ENCODE data around the gene ACSBG1.
A peak's percentile ranks its signal among the peaks of the same experiment; 100 is the strongest.

The ACSBG1 gene

GRCh38 chr15:78220713-78221112 is 13.7 kb downstream of the ACSBG1 start:
- DNase-seq (ENCODE audit: low spot score), result no peak

- DNase-seq (ENCODE audit: low spot score), result no peak
Measured at GRCh38 chr15:78216276-78217104, 17.9 kb downstream of the ACSBG1 start.

GRCh38 chr15:78213956-78214355 is 20.4 kb downstream of the ACSBG1 start:
- DNase-seq (ENCODE audit: low spot score), result no peak

GRCh38 chr15:78213425-78213750 is 21.0 kb downstream of the ACSBG1 start:
- no peak for DNase-seq (ENCODE audit: low spot score)

- DNase-seq (ENCODE audit: low spot score), result peak; percentile 44
Measured at GRCh38 chr15:78212546-78213424, 21.6 kb downstream of the ACSBG1 start.

- no peak for DNase-seq (ENCODE audit: low spot score)
Measured at GRCh38 chr15:78212008-78212407, 22.4 kb downstream of the ACSBG1 start.

GRCh38 chr15:78211189-78211921 is 23.0 kb downstream of the ACSBG1 start:
- no peak for DNase-seq (ENCODE audit: low spot score)

GRCh38 chr15:78210349-78210717 is 24.0 kb downstream of the ACSBG1 start:
- DNase-seq (ENCODE audit: low spot score), result no peak

- no peak for DNase-seq (ENCODE audit: low spot score)
Measured at GRCh38 chr15:78209646-78210348, 24.6 kb downstream of the ACSBG1 start.

- no peak for DNase-seq (ENCODE audit: low spot score)
Measured at GRCh38 chr15:78208887-78209645, 25.3 kb downstream of the ACSBG1 start.

GRCh38 chr15:78208341-78208844 is 26.0 kb downstream of the ACSBG1 start:
- no peak for DNase-seq (ENCODE audit: low spot score)

- DNase-seq (ENCODE audit: low spot score), result no peak
Measured at GRCh38 chr15:78207641-78208340, 26.6 kb downstream of the ACSBG1 start.

- DNase-seq (ENCODE audit: low spot score), result no peak
Measured at GRCh38 chr15:78207110-78207458, 27.3 kb downstream of the ACSBG1 start.

GRCh38 chr15:78206326-78207109 is 27.8 kb downstream of the ACSBG1 start:
- DNase-seq (ENCODE audit: low spot score), result peak; percentile 45

- no peak for DNase-seq (ENCODE audit: low spot score)
Measured at GRCh38 chr15:78205856-78206255, 28.5 kb downstream of the ACSBG1 start.

- no peak for DNase-seq (ENCODE audit: low spot score)
Measured at GRCh38 chr15:78205337-78205736, 29.0 kb downstream of the ACSBG1 start.

- DNase-seq (ENCODE audit: low spot score), result peak; percentile 47
Measured at GRCh38 chr15:78204351-78205309, 29.7 kb downstream of the ACSBG1 start.

All from ecto neural progenitor cell (in vitro differentiated cells).